ENCODE data around the gene C1orf35.

The C1orf35 gene
- total RNA-seq: 22.9 reads per million, percentile 50 among the genes with 10 or more reads in this experiment

DNA sequence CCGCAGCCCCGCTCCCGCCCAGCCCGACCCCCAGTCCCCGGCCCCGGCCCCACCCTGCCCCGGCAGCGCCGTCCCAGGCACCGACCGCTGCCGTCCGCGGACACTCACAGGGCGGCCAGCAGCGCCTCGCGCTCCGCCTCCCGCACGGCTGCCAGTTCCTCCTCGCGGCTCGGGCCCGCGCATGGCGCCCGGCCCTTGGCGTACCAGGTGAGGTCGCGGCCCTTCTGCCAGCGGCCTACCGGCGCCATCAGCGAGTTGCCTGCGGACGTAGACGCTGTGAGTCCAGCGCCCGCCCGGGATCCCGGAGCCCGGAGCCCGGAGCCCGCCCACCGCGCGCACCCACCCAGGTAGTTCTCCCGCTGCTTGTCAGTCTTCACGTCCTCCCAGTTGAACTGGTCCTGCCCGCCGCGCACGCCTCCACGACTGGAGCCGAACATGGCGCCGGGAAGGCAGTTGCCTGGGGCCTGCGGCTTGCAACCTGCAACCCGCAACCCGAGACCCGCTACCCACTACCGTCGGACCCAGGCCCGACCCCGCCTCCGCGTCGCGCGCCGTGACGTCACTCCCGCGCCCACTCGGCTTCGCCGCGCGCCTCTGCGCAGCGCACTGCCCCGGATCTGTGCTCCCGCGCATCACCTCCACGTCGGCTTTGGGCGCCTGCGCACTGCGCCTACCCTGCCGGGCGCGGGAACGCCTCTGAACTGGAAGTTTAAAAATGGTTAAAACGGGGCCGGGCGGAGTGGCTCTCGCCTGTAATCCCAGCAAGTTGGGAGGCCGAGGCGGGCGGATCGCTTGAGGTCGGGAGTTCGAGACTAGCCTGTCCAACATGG is at the start of gene C1orf35:
Gene C1orf35, minus strand, starts transcription at position 535 of the 830 bp plus-strand sequence. Its CDS starts 98 bp downstream, at position 437.
- peak; percentile 93 for DNase-seq

DNA sequence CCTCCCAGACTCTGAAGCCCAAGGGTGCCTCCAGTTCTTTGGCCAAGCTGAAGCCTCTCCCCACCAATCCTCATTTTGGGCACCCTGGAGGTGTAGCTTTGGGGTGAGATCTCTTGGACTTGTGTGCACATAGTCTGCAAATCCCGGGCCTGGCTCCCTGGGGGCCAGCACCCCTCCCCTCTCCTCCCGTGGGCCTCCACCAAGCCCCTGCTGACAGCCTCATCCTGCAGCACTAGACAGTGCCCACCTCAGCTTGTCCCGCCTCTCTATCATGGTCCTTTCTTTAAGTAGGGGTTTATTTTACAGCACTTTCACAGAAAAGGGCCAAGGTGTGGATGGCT is 49.8 kb upstream of the C1orf35 start:
- no peak for DNase-seq

DNA sequence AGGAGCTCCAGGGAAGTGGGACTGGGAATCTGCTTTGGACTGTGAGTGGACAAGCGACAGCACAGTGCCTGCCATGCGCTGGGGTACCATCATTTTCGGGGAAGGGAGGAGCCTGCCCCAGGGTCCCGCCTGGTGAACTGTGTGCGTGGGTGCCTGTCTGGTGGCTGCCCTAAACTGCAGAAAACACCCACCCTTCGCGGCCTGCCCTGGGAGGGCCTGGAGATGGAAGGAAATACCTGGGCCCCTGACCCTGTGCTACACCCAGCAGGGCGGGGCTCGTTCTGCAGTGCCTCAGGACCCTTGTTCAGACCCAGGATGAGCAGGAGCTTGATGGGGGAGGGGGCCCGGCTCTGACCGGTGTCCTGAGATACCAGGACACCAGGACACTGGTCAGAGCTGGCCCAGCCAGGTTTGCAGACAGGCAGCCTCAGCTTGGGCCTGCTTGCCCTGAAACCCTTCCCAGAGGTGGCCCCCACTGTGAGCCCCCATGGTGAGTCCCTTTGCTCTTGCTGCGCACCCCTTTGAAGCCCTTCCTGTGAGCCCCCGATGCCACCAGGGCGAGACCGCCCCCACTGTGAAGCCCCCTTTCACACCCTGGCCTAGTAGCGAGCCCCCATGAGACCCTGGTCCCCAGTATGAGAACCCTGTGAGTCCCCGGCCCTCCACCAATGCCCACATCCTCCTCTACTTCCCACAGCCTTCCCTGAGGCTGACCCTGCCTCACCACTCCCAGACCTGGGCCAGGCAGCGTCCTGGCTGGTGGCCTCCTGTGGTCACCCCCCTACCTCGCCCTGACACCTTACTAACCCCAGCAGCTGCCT is 49.2 kb upstream of the C1orf35 start:
- DNase-seq: no peak

DNA sequence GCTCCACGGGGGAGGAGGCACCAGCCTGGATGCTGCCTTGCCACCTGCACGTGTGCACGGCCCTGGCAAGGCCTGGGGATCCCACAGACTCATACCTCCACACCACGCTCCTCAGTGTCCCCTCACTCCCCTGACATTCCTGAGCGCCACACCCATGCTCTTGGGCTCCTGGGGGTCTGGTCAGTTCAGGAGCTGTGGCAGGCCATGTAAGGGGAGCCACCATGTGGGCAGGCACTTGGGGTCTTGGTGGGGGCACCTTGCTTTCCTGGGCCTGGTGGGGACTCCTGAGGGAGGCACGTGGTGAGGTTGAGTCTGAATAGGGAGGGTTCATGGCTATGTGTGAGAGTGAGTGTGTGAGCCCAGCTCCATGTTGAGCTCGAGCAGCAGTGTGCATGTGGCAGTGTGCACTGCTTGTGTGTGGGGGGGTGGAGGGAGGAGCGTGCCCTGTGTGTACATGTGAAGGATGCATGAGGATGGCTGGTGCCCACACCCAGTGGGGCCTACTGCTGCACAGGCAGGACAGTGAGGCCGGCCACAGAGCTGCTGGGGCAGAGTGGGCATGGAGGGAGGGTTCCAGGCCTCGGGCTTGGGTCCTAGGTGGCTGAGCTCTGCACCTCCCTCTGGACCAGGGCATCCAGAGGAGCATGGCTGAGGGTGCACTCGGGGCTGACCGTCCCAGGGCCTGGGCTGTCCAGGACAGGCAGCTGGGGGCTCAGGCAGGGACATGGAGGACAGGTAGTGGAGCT is 48.2 kb upstream of the C1orf35 start:
- DNase-seq: no peak

DNA sequence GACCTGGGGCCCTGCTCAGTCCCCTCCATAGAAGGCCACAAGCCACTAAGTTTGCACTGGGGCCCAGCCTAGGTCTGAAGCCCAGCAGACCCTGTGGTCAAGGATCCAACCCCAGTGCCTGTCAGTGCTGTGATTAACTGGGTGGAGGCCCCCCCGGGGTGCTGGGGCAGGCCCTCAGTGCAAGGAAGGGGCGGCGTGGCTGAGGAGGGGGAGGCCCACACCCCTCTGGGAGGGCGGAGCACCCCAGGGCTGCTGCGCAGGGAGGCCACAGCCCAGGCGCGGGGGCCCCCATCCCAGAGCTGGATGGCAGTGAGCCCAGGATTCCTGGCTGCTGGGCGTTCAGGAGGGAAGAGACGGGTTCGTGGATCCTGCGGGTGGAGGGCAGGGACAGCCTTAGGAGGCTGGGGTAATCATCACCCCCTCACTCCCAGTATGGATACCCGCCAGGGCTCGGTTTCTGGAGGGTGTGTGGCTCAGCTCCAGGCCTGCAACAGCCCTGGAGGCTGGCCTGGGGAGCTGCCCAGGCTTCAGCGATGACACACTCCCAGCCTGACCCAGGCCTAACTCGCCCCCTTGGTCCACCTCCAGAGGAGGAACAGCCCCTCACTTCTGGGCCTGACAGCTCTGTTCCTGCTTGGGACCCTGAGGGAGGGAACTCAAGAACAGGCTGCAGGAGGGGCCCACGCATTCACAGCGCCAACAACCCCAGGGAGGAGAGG is 47.5 kb upstream of the C1orf35 start:
- DNase-seq: no peak

DNA sequence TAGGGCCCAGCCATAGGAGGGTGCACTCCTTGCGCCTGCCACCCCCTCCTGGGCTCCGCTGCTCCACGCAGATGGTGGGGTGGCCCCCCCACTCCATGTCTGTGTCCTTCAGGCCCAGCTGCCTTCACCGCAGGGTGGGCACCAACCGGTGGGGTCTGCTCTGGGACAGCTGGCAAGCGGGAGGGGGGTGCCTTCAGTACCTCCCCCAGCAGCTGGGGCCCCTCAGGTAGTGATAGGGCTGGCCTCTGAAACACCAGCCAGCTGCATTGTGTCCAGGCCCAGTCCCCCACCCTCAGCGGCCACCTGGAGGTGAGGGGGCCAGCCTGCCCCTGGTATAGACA is 47.0 kb upstream of the C1orf35 start:
- DNase-seq: no peak

DNA sequence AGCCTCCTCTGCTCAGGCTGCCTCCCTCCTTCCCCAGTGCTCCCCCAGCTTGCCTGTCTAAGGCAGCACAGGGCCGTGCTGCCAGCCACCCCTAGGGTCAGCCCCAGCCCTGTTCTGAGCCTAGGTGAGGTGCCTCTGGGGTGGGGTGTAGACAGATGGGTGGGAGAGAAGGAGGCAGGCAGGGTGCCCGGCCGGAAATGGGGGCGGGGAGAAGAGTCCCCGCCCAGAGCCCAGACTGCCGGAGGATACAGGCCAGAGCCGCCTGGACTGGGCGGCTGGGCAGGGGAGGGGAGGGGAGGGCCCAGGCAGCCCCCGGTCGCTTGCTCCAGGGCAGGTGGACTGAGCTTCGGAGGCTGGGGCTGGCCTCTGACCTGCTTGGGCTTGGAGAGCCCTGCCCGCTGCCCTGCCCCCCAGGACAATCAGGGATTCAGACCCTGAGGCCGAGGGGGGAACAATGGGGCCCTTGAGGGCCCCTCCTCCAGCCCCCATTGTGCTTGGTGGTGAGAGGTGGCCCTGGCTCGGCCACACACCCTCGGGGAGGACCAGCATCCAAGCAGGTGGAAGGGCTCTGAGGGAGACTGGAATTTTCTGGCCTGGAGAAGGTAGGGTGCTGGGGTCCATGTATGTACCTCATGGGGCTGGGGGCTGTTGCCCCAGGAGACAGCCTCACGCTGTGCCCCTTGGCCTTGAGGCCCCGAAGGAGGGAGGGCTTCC is 46.4 kb upstream of the C1orf35 start, which contains the start of gene GJC2:
Gene GJC2, plus strand, starts transcription at position 525 of the 714 bp plus-strand sequence. CDS start 7,829 bp downstream, outside the sequence.
- no peak for DNase-seq

DNA sequence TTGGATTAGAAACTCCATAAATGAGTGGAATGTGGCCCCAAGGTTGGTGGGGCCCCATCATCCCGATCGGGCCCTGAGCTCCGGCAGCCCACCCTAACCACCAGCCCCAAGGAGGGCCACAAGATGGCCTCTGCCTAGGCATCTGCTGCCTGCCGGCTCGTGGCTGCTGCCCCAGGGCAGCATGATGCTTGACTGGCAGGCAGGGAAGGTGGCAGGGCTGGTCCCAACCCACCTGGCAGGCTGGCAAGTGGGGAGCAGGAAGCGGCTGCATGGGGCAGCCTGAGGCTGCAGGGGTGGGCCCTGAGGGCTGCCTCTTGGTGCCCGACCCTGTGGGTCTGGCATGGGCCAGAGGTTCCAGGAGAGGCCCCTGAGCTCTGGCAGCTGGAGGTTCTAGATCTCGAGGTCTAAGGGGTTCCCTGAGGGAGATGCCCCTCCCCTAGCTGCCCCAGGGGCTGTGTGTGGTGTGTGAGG is 45.8 kb upstream of the C1orf35 start:
- DNase-seq: no peak

DNA sequence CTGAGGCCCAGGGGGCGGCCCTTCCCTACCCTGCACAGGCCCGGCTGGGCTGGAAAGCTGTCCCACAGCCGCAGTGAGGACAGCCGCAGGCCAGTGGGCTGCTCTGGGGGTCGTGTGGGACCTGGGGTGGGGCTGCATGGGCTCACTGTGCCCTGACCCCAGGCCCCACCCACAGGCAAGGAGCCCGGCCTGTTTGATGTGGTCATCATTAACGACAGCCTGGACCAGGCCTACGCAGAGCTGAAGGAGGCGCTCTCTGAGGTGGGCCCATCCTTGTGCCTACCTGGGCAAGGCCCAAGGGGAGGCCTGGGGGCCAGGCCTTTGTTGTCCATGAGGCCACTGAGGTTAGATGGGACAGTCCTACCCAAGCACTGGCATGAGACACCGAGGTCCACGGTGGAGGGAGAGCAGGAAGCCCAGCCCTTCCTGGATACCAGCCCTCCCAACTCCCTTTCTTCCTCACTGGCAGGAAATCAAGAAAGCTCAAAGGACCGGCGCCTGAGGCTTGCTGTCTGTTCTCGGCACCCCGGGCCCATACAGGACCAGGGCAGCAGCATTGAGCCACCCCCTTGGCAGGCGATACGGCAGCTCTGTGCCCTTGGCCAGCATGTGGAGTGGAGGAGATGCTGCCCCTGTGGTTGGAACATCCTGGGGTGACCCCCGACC is 45.2 kb upstream of the C1orf35 start:
- DNase-seq: no peak

DNA sequence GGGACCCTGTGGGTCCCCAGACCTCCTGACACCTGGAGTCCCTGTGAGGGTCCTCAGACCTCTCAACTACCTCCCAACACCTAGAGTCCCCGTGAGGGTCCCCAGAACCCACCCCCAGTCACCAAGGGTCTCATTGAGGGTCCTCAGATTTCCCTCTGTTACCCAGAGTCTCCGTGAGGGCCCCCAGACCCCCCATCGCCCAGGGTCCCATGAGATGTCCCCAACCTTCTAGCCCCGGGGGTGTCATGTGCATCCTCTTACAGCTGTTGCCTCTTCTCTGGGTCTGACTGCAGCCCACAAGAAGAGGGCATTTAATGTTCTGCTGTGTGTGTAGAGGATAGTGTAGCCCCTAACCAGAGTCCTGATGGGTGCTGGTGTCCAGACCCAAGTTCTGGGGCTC is 44.6 kb upstream of the C1orf35 start:
- no peak for DNase-seq

DNA sequence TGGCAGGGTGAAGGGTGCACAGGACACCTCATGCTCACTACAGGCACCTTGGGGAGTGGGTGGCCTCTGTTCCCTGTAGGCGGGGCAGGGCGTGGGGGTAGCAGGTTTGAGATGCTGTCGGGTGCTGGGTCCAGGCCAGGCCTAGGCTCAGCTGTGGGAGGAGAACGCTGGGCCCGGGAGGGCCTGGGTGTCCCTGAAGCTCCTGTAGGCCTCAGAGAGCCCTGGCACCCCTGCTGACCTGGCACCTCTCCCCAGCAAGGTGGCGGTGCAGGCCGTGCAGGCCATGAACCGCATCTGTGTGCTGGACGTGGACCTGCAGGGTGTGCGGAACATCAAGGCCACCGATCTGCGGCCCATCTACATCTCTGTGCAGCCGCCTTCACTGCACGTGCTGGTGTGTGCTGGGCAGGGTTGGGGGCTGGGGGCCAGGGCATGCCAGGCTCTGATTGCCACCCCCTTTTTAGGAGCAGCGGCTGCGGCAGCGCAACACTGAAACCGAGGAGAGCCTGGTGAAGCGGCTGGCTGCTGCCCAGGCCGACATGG is 44.1 kb upstream of the C1orf35 start:
- no peak for DNase-seq

DNA sequence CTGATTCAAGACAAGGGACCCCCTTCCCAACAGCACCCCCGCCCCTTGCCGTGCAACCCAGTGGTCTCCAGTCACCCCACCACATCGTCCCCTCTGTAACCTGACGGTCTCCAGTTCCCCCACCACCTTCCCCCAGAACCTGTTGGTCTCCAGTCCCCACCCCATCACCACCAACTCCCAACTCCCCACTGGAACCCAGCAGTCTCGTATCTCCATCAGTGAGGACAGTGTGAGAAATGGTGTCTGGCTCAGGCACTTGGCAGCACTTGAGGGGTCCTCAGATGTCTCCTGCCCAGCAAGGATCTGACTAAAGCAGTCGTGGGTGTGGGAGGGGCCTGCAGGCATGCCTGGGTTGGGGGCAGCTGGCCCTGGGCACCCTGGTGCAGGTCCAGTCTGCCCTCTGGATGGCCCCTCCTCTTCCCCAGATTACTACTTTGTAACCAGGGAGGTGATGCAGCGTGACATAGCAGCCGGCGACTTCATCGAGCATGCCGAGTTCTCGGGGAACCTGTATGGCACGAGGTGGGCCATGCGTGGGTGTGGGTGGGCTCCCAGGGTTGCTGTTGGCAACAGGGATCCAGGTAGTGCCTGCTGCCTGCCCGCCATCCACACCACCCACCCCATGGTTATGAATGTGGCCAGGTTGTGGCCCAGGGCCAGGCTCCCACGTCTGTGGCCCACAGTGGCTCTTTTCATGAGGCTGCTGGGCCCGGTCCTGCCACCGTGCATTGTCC is 43.5 kb upstream of the C1orf35 start:
- DNase-seq: no peak

DNA sequence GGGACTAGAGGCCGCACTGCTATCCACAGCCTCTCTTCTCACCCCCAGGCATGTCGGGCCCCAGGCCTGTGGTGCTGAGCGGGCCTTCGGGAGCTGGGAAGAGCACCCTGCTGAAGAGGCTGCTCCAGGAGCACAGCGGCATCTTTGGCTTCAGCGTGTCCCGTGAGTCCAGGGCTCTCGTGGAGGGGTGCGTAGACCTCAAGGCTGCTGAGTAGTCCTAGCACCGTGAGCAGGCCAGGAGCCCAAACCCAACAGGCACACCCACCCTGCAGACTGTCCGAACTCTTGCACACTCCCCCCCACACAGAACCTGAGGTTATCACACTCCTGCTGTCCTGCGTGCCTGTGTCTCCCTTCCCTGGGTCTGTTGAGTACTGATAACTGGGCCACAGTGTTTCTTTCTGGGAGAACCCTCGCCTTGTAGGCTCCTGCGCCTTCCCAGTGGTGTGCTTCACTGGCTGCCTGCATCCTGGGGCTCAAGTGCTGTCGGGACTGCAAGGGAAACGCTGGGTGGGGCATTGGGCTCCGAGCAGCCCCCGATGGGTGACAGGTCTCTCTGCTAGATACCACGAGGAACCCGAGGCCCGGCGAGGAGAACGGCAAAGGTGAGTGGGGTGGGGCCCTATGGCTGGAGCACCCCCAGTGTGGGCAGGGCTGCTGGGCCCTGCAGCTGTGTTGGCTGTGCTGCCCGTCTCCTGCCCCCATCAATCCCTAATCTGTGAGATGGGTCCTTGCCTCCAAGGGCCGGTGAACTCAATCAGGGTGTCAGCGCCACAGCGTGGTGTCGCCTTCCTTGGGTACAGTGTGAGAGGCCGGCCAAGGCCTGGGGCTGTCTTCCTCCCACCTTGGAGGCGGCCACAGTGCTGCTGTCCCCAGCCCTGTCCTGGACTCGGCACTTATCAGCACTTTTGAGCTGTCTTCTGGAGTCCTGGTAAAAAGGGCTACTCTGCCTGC is 42.6 kb upstream of the C1orf35 start:
- no peak for DNase-seq

DNA sequence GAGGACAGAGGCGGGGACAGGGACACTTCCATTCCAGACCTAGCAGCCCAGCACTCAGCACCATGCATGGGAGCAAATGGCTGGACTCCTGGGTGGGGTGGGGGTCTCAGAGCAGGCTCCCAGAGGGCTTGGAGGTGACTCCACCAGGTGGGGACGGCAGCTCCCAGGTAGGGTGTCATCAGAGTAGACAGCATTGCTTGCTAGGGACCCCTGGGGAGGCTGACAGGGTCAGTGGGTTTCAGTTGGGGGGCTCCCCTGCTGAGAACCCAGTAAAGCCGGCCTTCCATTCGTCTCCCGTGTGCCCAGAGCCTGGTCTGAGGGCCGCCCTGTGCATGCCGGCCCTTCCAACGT is 41.8 kb upstream of the C1orf35 start:
- no peak for DNase-seq

DNA sequence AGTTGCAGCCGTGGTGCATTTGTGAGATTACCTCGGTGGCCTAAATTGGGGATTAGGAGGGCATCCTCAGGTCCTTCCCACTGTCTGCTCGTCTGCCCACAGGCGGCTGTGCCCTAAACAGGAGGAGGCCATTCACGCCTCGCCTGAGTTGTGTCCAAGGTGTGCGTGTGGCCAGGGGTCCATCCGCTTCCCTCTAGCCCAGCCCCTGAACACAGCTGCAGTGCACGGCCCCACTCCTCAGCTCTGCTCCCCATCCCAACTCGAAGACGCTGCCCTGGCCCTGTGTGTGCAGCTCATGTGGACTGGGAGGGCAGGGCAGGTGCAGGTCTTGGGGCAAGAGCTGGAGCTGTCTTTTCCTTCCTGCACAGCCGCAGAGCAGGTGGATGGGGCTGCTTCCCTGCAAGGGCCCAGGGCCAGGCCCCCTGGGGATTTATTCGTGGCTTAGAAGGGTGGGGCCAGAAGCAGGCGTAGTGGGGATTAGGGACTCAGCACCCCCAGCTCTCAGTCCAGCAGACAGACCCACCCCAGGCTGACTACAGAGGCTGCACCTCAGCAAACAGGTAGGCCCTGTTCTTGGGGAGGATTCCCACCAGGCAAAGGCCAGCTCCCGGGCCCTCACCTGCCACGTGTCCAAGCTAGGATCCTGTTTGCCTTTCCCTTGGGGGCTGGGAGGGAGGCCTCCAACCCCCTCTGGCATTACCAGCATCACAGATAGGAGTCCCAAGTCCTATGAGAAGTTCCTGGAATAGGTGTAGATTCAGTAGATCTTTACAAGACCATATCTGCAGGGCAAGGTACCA is 41.3 kb upstream of the C1orf35 start:
- no peak for DNase-seq

DNA sequence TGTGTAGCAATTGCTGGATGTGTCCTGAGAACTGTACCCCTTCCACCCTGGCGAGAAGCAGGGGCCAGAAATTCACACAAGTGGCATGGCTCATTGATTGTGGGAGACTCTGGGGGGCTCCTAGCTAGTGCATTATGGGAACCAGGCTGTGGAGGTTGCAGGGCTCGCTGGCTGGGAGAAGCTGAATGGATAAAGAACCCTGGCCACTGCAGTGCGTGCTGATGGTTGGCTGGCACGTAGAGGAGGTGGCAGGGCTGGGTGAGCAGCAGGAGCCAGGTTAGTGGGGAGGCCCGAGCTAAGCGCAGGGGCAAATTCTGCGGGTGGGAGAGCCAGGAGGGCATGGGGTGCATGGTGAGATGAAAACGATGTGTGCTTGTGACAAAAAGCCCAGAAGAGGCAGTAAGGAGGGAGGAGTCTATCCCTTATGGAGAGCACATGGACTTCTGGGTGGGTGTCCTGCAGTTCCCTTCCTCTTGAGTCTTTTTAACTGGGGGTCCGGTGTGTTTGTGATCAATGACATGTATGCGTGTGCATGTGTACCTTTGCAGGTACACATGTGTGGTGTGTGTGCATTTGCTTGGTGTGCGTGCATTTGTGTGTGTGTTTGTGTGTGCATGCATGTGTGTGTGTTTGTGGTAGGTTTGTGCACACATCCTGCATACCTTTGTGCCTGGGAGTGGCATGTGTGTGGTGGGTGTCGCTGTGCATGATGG is 40.5 kb upstream of the C1orf35 start:
- DNase-seq: no peak

DNA sequence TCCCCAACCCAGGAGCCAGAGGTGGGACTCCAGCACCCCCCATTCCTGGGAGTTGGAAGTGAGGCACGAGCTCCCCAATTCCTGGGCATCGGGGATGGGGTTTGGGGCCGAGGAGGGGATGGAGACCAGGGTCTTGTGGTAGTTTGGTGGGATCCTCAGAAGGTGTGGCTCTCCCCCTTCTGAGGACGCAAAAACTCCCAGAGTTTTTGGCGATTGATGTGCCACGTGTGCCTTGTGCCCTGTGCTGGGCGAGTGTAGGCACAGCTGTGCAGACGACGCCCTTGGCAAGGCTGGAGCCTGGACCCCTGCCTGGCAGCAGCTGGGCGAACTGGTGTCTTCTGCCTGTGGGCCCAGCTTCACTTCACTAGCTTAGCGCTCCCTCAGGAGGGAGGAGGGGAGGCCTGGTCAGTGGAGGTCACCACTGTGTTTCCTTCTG is 39.6 kb upstream of the C1orf35 start:
- no peak for DNase-seq

Measured in effector CD4-positive, alpha-beta T cell (primary cell).